HG03103 (cell line): ENCODE results near the gene CLEC16A.

Experiments
- ATAC-seq: cut with Tn5 transposase; IDR thresholded peaks from one replicate; pipeline ENCODE4 v1.9.1; 2021; ENCODE audit warnings: low read depth; ENCODE audit not compliant: unreplicated experiment

The CLEC16A gene

DNA sequence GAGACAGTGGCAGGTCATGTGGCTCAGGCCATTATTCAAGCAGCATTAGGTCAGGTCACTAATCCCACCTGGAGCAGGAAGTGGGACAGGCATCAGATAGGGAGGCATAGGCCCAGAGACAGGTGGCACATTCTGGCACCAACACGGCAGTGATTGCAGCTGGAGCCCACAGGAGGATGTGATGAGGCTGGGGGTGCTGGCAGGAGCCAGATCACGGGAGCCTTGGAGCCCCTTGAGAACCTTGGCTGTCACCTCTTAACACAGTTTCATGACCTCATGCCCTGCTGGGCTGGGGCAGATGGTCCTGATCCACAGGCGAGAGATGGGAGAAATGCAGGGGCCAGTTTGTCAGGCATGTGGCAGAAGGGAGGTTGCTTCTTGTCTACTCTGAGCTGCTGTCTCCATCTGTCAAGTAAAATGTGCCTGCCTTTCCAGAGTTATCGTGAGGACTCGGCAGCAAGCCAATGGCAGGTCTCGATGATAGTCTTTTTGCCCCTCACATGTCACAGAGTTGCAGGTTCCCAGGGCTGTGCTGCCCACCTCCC is 109.6 kb downstream of the CLEC16A start:
- ATAC-seq, result no peak

DNA sequence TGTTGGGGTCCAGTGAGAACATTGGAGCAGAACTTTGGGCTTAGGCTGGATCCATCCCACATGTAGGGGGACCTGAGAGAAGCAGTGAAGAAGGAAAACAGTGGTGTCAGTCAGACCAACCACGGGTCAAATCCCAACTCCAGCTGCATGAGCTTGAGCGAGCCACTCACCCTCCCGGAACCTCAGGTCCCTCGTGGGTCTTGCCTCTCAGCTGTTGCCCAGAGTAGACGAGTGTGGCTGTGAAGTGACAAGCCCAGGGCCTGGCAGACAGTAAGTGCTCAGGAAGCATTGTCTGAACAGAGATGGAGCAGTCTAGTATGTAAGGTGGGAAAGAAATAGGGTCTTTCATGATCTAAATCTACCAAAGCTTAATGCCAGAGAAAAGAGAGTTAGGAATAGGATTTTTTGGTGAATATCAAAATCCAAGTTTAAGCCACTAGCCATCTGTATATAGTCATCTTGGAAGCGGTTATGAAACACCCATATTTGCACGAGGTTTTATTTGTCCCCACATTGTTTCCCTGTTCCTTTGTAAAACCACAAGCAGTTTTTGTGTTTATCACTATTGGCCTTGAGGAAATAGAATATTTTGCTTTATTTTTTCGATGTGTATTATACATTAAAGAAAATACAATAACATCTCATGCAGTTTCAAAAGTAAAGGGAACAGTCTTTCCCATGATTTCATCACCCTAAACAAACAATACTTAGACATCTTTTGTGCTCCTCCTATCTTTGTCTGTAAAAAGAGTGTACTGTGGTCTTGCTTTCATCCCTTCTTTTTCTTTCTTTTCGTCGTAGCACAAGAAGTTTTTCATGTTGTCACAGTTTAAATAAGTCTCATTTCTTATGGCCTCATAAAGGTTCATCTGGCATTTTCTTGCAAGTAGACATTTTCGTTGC is 112.0 kb downstream of the CLEC16A start:
- ATAC-seq, result no peak

DNA sequence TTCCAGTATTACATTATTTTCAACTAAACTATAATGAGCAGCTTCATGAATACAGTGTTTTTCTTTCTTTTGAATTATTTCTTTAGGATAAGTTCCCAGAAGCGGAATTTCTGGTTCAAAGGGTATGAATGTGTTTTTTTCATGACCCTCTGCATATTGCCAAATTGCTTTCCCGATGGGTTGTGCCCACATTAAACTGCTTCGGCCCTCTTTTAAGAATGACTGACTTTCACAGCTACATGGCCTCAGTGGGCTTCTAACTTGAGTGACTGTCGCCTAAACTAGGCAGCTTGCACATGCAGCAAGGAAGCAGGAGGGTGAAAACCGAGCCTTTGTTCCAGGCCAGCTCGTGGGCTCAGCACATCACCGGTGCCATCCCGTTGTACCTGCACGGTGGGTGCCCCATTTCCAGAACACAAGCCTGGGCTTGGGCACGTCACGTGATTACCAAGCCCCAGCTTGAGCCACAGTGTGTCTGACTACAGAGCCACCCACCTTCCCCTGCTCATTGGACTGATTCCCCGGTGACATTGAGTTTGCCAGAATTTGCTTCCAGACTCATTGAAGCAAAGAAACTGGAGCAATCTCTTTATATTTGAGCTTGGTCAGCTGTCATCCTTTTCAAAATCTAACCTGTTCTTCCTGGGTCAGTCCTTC is 112.8 kb downstream of the CLEC16A start:
- ATAC-seq, result no peak

DNA sequence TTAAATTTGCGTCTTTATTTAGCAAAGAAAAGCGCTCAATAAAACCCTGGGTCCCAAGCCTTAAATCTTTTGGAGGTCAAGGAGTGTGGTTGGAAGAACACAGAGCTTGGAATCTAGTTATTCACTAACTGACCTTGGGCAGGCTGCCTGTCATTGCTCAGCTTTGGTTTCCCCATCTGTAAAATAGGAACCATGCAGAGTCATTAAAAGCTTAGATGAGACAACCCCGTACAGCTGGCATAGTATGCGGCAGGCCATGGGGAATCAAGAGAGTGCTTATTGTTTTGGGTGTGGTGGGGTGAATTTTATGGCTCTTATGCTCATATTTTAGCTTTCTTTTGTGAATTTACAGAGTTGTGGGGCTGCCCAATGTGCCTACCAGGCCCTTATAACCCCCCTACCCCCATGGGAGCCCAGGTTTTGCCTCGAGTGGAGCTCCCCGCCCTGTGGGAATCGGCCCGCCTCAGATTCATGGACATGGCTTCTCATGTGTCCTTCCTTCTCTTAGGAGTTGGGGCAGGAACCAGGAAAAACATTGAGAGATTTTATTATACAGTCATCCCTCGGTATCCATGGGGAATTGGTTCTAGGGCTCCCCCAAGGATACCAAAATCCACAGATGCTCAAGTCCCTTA is 113.5 kb downstream of the CLEC16A start:
- no peak for ATAC-seq

DNA sequence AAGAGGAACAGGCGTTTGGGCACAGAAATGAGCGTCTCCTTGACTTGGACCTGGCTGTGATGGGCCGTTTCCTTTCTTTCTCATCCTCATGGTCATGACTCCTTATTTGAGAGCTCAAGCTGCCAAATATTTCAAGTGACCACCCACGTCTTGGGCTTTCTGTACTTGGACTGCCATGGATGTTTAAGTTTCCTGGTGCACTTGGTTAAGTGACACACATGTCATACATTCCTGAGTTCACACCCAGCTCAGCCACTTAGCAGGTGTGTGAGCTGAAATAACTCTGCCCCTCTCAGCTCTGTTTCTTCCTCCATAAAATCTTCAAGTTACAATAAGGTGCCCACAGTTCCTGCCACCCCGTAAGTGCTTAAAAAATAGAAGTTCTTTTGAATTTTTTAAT is 114.5 kb downstream of the CLEC16A start:
- ATAC-seq, result no peak

DNA sequence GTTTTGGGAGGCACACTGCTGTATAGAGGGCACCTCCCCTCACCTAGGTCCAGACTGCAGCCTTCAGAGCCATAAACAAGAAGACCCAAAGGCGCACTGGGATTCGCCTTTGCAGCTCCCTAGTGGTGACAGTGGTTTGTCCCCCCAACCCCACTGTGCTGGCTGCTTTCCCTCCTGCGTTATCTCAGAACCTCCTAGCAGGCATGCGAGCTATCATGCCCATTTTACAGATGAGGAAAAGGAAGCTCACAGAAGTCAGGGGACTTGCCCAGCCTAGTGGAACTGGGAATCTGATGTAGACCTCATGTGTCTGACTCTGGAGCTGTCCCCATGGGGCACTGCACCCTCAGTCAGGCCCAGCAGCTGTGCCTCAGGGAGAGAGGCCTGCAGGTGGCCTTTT is 115.2 kb downstream of the CLEC16A start:
- ATAC-seq, result no peak

DNA sequence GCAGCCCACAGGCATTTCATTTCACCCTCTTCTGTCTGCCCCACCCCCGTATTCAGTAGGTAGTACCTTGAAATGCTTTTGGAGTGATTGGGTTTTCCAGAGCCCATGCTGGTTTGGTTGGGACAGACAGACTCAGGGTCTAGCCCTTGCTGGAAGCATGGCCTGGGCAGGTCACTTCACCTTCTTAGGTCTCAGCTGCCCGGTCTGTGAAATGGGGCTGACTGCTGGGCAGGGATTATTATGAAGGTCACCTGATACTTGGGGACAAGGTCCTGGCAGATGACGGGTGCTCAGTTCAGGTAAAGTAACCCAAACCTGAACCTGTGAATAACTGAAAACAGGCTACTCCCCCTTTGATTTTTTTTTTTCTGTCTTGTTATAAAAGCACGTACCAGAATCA is 116.0 kb downstream of the CLEC16A start:
- ATAC-seq, result no peak

DNA sequence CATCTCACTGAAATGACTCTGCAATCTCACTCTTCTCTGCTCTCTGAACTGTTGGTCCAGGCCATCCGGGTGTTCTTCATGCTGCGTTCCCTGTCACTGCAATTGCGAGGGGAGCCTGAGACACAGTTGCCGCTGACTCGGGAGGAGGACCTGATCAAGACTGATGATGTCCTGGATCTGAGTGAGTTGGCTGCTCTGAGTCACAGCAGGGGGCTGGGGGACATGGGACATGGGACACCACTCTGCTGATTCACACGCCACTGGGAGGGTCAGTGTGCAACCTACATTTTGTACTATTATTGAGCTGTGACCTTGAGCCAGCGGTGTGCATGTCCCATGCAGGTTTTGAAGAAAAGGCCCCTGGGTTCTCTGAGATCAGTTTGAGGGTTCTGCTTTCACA is 116.5 kb downstream of the CLEC16A start:
- ATAC-seq, result no peak

DNA sequence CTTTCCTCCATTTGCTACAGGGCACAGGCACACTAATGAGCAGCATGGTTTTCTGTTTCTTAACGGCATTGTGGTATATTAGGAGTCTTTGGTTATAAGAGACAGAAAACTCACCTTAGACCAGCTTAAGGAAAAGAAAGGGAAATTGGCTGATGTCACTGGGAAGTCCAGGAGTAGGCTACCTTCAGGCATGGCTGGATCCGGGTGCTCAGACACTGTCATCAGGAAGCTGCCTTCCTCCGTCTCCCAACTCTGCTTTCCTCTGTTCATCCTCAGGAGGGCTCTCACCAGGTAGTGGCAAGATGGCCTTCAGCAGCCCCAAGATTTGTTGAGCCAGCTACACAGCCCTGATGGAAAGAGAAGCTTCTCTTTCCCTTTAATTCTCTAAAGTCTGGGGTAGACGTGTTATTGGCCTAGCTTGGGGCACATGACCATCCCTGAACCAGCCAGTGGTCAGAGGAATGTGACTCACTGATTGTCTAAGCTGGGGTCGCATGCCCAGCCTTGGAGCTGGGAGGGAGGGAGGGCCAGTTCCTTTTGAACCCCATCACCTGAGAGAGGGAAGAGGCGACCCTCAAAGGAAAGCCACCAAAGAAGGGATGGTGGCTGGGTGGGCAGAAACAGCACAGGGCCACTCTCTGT is 117.4 kb downstream of the CLEC16A start:
- no peak for ATAC-seq

DNA sequence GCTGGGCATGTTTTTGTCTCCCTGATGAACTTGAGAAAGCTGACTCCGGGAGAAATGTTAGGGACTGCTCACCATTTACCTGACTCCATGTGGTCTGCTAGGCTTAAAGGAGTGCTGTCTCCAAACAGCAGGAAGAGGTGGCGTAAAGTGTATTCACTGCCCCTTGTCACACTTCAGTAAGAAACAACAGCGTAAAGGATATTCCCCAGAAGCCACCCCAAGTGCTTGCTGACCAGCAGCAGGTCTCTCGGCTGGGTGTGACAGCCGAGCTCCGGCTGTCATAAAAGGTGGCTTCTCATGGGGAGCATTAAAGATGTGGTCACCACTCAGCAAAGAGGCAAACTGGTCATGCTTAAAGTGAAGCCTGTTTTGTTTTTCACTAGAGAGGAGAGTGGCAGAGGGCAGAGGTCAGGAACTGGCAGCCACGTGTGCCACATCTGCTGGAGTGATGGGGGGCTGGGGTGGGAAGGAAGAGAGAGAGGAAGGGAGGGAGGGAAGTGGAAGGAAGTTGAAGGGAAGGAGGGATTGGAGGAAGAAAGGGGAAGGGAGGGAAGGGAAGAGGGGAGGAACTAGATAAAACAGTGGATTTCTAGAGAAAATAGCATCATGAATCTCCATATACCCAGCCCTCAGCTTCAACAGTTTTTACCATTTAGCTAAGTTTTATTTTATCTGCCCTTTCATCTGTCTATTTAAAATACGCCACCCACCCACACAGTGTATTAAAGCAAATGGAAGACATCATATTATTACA is 119.3 kb downstream of the CLEC16A start:
- no peak for ATAC-seq

DNA sequence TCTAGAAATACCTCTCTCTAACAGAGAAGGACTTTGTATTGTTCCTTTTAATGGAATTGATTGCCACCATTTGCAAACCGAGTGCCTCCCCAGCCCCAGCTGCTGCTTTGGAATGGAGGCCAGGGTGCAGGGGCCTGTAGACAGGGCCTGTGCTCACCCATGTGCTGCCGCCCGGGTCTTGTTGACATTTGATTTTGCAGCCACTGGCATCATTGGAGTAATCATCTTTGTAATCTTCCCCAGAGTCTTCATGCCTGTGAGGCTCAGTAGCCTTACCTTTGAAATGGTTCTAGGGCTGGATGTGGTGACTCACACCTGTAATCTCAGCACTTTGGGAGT is 119.8 kb downstream of the CLEC16A start:
- no peak for ATAC-seq

DNA sequence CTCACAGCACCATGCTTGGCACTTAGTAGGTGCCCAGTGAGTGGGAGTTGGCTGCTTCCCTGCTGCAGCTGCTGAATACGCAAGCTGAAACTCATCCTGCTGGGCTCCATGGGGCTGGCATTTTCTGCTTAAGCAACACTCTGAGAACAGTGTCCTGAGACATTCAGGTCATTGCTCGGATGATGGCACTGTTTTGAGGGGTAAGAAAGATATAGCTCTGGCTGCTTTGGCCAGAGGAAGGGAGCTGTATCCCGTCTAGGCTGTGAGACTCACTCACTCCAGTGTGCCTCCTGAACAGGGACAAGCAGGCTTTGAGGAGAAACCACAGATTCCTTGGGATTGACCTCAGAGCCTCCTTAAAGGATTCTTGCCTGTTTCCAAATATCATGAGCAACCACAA is 120.5 kb downstream of the CLEC16A start:
- no peak for ATAC-seq

DNA sequence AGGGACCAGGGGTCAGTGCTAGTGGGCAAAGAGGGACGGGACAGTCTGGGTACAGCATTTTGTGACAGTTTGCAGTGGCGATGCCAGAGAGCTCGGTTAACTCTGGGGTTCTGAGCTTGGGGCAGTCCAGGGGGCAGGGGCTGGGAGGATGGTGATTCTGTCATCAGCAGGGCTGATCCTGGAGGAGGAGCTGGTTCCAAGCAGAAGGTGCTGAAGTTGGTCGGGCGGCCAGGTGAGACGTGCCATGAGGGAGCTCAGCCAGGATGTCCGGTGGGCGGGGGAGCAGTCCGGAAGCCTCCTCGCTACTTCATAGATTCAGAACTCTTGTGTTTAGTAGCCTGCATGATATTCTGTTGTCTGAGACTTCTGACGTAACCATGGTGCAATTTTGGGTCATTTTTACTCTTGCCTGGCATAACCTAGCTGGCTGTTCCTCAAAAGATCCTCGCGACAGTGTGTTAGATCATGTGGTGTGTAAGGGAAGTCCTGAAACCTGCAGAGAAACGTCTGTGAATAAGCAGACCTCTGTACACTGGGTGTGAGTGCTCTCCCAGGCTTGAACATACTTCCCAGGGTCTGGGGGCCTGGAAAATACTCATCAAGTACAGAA is 122.0 kb downstream of the CLEC16A start:
- no peak for ATAC-seq

DNA sequence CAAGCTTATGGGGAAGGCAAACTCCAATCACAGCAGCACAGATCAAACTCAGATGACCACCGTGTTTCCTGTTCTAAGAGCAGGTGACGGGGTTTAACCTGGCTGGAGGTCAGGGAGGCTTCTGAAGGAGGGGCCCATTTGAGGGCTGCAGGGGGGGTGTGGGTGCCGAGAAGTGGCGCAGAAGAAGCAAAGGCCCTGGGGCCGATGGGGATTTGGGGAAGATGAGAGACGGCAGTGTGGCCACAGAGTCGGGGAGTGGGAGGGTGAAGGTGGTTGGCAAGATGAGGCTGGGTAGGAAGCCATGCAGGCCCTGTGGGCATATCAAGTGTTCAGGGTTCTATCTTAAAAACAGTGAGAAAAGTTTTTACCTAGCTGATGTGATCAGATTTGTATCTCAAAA is 122.9 kb downstream of the CLEC16A start:
- no peak for ATAC-seq

DNA sequence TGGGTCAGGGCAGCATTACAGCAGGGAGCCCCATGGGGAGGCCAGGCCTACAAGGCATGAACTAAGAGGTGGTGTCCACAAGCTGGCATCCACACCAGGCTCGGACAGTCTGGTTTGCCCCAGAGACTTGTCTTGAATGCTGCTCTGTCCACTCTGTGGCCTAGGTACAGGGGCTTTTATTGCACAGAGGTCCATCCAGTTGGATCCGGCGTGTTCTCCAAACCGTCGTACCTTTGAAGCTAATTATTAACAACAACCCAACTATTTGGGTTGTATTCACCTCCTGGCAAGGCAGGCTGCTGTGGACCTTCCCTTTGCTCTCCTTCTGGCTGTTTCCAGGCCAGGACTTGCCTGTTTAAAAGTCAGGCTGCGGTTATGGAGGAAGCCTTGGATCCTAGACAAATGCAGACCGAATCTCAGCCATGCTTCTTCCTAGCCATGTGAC is 123.4 kb downstream of the CLEC16A start:
- no peak for ATAC-seq

DNA sequence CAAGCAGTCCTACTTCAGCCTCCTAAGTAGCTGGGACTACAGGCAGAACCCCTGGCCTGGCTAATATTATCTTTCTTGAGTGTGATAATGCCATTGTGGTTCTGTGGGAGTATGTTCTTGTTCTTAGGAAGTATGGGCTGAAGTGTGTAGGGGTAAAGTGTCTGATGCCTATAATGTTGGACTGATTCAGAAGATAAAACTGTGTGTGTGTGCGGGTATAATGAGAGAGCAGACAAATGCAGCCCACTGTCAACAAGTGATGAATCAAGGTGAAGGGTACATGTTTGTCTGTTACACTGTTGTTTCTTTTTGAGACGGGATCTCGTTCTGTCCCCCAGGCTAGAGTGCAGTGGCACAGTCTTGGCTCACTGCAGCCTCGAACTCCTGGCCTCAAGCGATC is 127.5 kb downstream of the CLEC16A start:
- ATAC-seq, result no peak

DNA sequence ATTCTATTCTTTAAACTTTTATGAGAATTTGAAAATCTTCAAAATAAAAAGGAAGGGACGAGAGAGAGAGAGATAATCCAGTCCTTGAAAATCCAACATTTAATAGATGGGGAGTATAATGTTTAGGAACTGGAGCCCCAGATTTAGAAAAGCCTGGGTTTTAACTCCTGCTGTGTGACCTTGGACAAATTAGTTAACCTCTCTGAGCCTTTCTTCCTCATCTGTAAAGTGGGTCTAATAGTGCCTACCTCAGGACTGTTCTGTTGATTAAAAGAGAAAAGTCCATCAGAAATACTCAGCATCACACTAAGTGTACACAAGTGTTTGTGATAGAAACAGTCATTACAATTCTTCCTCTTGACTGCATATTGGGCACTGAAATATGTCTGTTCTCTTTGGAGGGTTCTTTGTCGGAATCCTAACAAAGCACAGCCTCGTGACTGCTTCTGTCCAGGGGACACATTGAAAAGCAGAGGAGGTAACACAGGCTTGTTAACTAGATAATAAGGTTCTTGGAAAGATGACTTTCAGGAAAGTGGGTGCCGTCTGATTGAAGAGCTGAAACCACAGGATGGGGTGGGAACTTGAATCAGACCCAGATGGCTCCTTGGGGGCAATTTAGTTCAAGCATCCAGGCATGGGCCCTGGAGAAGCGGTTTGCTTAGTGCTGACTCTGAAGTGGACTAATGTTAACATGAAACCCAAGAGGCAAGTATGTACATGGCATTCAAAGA is 128.2 kb downstream of the CLEC16A start:
- ATAC-seq, result no peak

DNA sequence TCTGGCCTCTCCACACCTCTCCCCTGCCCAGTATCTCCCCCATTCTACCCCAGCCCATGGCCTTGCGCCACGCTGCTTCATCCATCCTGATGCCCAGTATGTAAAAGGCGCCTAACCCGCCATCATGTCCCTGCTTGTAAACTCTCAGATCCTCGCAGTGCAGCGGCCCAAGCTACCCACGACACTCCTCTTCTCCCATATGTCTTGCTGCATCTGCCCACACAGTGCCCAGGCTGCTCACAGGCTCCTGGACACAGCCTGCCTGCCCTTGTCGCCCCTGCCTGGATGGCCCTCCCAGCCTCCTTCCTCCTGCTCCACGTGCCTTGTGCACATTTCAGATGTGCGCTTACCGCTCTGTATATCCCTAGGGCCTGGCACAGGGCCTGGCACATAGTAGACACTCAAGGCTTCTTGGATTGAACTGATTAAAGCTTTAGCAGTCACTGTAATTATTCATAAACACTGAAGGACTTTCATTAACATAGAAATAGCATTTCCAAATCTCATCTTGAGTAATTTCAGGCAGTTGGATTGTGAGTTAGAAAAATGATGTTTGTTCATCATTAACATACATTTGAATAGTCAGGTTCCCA is 129.1 kb downstream of the CLEC16A start:
- no peak for ATAC-seq

DNA sequence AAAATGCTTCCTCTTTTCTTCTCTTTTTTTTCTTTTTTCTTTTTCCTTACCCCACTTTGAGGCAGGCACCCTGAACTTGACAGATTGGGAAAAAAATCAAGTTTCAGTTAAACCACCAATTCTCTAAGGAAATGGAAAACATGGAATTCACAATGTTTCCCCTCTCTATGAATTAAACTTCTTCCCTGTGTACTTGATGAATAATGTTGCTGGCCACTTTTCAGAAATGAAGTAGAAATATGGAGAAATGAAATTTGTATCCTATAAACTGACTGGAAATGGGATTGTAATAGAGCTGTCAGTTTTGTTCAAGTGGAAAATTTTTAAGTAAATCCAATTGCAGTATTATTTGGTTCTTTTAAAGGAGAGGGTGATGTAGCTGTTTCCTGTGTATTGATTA is 129.8 kb downstream of the CLEC16A start:
- no peak for ATAC-seq
